A549 treated with dexamethasone at 1 μM for 4 hours (cell line): ENCODE measurements around the gene SMARCA5. TPM values are rescaled to one million over a fixed set of nuclear protein-coding genes. Genes with fewer than 3 reads are reported as not detected.

Experiments used
- total RNA-seq: library from RNA; stranded (reverse); fragments of 200-300 nt; extraction: Qiagen RNA extraction; gene quantifications from 5 replicates; pipeline ENCODE4 v1.2.3, GENCODE V29; 2022

SMARCA5 gene
- 19.6 to 25.3 TPM (median 24.0 TPM) in 5 replicates for total RNA-seq

GRCh38 chr4:143513314-143514168, at the start of gene SMARCA5:
SMARCA5 (plus strand) TSS chr4:143513702; CDS start chr4:143513925, 223 bp downstream.

Other genes with a start within 250 kb of the SMARCA5 start
- 1.9 to 3.2 TPM (median 2.4 TPM) in 5 replicates for gene GAB1, start 176.8 kb upstream of the SMARCA5 start, total RNA-seq
- gene FREM3, start 187.0 kb downstream of the SMARCA5 start, total RNA-seq, result not detected in 5 replicates